ENCODE data around the gene THTPA.
A peak's percentile ranks its signal among the peaks of the same experiment; 100 is the strongest.

The THTPA gene

GRCh38 chr14:23550131-23550811 lies 5.8 kb upstream of the THTPA start:
- FAIRE-seq (no peak), DNase-seq (ENCODE audit: insufficient read length, low spot score) (no peak)

DNA sequence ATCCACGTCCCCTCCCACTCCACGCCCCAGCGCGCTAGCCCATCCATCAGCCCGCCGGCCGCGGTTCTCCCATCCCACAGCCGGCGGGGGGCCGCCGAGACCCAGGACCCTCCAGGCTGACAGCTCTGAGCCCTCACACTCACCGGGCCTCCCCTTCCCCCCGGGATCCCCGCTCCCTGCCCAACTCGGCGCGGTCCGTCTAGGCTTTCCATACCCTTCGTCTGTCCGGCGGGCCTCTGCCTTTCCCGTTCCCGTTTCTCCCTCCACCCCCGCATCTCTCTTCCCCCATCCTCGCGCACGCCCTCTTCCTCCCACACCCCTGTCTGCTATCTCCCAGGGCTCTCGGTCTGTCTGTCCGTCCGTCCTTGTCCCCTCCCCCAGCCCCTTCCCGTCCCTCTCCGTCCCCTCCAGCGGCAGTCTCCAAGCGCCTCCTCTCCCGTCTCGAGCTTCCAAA lies 5.2 kb upstream of the THTPA start:
- DNase-seq (ENCODE audit: insufficient read length, low spot score): no peak
- FAIRE-seq: no peak

- FAIRE-seq: peak; percentile 69
- peak; percentile 71 for DNase-seq (ENCODE audit: insufficient read length, low spot score)
These were observed 4.6 kb upstream of the THTPA start, which contains the start of gene ZFHX2 for GRCh38 chr14:23551266-23552028. Gene ZFHX2, minus strand, starts transcription at chr14:23551765. Its CDS starts 16,440 bp downstream, at chr14:23535325.

GRCh38 chr14:23555533-23555881 lies 564 bp upstream of the THTPA start:
- DNase-seq (ENCODE audit: insufficient read length, low spot score): no peak
- FAIRE-seq: no peak

DNA sequence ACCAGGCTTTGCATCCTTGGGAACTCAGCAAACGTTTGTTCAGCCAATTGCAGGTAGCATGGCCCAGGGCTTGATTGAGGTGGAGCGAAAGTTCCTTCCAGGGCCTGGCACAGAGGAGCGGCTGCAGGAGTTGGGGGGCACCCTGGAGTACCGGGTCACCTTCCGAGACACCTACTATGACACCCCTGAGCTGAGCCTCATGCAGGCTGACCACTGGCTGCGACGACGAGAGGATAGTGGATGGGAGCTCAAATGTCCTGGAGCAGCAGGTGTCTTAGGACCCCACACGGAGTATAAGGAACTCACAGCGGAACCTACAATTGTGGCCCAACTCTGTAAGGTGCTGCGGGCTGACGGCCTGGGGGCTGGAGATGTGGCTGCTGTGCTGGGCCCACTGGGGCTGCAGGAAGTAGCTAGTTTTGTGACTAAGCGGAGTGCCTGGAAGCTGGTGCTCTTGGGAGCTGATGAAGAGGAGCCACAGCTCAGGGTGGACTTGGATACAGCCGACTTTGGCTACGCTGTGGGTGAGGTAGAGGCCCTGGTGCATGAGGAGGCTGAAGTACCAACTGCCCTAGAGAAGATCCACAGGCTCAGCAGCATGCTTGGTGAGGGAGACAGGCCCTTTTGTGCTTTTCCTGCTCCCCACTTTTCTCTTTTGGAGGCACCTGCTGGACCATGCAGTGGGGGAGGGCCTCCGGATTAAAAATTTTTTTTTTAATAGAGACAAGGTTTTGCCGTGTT lies 799 bp downstream of the THTPA start:
- DNase-seq (ENCODE audit: insufficient read length, low spot score) (no peak), FAIRE-seq (no peak)

- FAIRE-seq (no peak), DNase-seq (ENCODE audit: insufficient read length, low spot score) (no peak)
These were observed 1.4 kb downstream of the THTPA start for GRCh38 chr14:23557521-23557920.

DNA sequence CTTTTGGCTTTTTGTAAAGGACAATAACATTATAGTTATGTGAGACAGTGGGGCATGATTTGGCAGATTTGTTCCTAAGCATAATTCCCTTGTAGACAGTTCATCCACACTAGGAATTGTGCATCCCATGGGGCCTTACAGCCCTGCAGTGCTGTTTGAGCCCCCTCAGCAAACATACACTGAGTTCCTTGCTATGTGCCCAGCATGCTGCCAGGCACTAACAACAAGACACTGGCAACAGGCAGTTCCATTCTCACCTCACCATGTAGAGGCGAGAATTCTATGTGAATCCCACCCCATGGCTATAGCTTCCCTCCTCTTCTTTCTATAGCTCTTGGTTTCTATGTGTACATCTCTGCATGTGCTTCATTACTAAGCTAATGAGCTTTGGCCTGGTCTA lies 1.9 kb downstream of the THTPA start:
- FAIRE-seq (no peak), DNase-seq (ENCODE audit: insufficient read length, low spot score) (no peak)

DNA sequence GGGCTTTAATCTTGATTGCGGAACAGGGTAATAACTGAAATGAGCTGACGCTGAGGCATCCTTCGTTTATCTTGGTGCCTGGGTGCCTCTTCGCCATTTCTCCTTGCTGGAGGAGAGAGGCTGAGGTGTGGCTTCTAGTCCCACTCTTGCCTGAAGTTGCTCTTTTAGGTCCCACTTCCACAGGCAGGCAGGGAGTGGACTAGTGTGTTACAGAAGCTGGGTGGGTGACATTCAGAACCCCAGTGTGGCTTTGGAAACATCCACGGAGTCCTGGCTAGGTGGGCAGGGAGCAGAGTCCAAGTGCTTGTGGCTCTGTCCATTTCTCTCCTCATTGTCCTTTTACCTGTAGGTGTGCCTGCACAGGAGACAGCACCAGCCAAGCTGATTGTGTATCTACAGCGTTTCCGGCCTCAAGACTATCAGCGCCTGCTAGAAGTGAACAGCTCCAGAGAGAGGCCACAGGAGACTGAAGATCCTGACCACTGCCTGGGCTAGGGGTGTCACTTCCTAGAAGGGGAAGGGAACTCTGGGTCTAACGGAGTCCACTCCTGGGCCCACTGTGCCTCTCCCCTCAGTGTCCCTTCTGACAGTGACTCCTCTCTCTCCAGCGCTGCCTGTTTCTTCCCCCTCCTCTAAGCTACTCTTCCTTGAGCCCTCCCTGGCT lies 2.4 kb downstream of the THTPA start:
- DNase-seq (ENCODE audit: insufficient read length, low spot score): no peak
- FAIRE-seq: no peak

- DNase-seq (ENCODE audit: insufficient read length, low spot score): no peak
- no peak for FAIRE-seq
These were observed 3.2 kb downstream of the THTPA start for GRCh38 chr14:23559010-23559925.

DNA sequence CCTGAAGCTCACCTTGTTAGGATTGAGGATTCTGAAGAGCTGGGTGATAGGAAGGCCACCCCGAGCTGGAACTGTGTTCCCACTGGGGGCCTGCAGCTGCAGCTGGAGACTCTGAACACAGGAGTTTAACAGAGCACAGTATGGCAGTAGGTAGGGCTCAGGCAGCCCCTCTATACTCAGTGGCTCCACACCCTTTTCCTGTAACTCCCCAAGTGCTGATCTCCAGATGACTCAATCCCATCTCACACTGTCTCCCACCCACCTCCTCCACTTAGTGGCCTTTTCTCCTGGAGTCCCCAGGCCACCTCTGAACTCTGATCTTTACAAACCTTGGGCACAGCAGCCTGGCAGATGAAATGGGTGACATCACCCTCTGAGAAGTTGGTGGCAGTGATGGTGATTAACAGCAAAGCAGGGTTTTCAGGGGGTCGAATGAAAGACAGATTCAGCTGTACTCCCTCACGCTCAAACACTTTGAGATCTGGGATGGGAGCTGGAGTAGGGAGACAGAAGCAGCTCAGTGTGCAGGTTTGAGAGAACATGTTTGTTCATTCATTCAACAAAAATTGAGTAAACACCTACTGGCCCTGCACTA lies 4.0 kb downstream of the THTPA start:
- DNase-seq (ENCODE audit: insufficient read length, low spot score) (no peak), FAIRE-seq (no peak)

DNA sequence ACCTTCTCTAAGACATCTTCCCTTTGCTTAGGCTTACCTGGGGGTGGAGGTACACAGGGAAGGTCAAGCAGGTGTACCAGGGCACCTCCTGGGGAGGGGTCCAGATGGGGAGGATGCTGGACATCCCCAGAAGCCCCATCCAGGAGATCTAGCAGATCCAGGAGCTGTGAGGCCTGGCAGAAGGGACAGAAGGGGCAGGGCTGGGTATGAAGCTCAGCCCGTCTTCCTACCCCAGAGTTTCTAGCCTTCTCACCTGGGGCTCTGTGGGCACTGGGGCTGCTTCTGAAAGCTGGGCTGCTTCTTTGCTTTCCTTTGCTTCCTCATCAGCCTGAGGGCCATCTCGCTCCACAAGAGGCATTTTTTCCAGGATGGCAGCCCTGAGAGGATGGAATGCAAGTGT lies 5.2 kb downstream of the THTPA start:
- DNase-seq (ENCODE audit: insufficient read length, low spot score) (no peak), FAIRE-seq (no peak)

DNA sequence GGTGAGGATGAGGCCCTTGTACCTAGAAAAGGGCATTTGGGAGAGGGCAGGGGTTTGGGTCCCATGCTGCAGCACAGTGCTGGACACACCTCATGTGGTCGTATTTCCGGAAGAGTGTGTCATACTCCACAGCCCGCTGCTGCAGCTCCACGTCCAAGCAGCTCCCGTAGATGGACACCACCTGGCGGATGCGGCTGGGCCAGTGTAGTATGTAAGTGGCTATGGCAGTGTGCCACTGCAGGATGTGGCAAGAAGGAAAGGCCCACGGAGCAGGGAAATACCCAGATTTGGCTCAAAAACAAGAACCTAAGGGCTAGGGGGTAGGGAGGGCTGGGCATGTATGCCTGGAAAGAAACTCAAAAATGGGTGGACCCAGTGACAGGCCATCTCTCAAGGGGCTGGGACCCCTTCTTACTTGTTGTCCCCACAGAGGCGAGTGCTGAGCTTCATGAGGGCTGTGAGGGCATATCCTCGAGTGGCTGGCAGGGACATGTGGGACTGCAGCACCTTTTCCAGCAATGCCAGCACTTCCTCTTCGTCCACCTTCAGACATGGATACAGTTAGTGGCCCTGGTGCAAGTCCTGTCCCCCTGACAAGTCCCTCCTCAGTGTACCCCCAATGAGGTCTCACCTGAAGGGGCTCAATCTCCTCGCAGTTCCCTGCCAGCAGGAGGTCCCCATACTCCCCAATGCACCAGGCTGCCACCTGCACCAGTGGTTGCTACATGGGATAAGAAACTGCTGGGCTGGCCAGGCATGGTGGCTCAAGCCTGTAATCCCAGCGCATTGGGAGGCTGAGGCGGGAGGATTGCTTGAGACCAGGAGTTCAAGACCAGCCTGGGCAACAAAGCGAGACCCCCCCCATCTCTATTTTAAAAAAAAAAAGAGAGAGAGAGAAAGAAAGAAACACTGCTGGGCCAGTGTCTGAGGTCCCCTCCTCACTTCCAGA lies 6.1 kb downstream of the THTPA start:
- no peak for DNase-seq (ENCODE audit: insufficient read length, low spot score)
- no peak for FAIRE-seq

GRCh38 chr14:23562822-23563472 lies 6.9 kb downstream of the THTPA start:
- FAIRE-seq (peak; percentile 71), DNase-seq (ENCODE audit: insufficient read length, low spot score) (no peak)

DNA sequence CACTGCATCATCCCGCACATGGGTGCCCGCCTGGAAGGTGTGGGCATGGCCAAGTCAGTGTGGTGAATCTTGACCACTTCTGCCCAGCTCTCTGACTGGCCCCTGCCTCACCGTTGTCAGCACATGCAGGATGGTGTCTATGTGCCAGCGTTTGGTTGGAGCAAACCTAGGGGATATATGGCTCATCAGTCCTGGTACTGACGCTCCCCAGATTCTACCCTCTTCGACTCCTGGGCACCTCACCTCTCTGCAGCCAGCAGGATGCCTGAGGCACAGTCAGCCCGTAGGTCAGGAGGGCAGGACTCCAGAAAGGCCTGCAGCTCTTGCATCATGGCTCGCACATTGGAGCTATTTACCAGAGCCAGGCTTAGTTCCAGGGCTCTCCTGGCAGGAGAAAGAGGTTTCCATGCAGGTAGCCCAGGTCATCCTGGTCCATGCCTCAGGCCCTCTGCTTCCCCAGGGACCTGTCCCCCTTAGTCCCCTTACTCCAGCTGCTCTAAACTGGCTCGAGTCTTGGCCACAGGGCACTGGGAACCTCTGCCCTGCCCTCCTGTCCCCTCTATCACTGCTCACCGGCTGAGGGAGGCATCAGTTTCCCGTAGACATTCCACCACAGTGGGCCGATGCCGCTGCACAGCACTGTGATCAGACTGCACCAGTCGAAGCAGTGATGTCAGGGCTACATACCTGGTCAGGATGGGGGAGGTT lies 7.6 kb downstream of the THTPA start:
- FAIRE-seq: no peak

GRCh38 chr14:23564181-23564812 lies 8.2 kb downstream of the THTPA start:
- no peak for DNase-seq (ENCODE audit: insufficient read length, low spot score)
- FAIRE-seq: no peak

More for the DNA sequence above, 7.6 kb downstream of the THTPA start:
- DNase-seq (ENCODE audit: insufficient read length, low spot score): no peak

- FAIRE-seq: no peak
- DNase-seq (ENCODE audit: insufficient read length, low spot score): no peak
These were observed 8.8 kb downstream of the THTPA start for GRCh38 chr14:23564876-23565275.

- no peak for FAIRE-seq
- no peak for DNase-seq (ENCODE audit: insufficient read length, low spot score)
These were observed 9.6 kb downstream of the THTPA start for GRCh38 chr14:23565626-23566025.
